Anterior cingulate cortex (tissue), 58 donors: ENCODE data around the gene CD247.

Experiments used
- DNase-seq, 58 donors: peaks; one replicate each; lab custom pipeline; 2025; lab: John Stamatoyannopoulos, UW

The CD247 gene

DNA sequence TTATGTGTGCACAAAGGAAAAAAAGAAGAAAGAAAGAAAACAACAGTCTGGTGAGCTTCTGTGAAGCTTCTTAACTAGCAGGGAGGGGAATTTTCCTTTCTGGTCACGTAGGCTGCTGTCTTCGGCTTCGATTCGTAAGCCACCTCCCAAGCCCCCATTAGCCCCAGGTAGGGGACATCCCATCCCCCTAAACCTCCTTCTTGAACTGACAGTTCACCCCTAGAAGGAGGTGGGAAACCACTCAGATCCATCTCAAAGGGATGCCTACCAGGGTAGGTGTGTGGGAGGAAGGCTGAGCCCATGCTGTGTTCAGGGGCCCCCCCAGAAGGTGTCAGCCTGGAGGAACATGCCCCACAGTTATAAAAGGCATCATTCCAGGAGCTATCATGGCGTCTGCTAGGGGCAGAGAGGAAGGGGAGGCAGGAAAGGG is 25.8 kb downstream of the CD247 start:
- no peak for DNase-seq

DNA sequence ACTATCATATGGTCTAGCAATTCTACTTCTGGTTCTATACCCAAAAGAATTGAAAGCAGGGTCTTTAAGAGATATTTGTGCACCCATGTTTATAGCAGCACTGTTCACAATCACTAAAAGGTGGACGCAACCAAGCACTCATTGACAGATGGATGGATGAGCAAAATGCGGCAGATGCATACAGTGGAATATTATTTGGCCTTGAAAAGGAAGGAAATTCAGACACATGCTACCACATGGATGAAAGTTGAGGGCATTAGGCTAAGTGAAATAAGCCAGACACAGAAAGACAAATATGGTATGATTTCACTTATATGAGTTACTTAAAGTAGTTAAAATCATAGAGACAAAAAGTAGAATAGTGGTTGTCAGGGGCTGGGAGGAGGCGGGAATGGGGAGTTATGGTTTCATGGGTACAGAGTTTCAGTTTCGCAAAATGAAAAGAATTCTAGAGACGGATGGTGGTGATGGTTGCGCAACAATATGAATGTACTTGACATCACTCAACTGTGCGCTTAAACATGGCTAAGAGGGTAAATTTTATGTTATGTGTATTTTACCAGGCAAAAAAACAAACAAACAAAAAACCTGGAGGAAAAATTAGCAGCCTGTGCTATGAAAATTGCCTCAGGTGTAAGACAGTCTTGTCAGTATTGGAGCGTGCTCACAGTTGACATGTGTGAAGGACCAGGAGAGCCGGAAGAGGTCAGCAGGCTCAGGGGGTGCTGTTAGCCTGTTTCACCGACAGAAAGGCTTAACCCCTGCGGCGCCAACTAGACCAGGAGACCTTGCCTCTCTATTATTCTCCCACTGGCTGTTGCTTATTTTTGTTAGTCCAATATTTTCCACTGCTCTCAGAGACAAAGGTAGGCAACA is 26.5 kb downstream of the CD247 start:
- DNase-seq: no peak

DNA sequence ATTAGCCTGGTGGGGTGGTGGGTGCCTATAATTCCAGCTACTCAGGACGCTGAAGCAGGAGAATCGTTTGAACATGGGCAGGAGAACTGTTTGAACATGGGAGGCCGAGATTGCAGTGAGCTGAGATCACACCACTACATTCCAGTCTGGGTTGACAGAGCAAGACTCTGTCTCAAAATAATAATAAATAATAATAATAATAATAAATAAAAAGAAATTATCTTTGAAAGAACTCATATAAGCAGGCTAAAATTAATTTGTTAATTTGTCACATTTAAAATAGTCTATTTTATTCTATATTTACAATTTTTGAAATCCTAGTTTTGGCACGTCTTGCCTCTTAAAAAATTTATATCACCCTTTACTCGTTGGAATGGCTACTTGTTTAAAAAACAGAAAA is 27.6 kb downstream of the CD247 start:
- DNase-seq: no peak

DNA sequence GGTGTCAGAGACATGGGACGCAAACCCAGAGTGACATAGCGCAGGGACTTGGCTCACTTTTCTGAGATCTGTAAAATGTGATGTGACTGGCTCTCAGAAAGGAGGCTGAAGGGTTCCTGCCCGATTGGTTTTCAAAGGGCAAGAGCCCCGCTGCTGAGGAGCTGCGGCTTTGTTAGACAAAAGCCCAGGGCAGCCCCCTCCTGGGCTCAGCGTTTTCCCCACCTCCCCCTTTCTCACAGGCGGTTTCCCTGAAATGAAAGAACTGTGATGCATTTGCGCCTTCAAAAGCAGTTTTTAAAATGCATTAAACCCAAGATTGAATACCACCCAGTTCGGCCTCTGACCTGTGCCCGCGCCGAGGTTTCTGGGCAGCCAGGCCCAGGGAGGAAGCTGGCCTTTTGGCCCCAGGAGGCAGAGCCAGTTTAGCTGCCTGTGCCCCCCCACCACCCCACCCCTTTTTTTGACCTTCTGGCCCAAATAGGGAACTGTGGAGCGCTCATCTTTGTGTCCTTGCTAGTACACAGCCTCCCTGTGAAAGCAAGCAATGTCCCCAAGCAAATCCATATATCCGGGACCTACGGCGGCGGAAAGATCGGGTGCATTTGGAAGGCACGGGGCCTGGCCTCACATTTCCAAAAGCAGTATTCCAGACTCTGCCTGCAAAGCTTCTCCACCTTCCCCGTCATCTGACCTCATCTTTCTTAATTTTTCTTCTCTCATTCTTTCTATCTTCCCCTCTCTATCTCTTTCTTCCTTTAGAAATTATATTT is 28.6 kb downstream of the CD247 start:
- DNase-seq: no peak

DNA sequence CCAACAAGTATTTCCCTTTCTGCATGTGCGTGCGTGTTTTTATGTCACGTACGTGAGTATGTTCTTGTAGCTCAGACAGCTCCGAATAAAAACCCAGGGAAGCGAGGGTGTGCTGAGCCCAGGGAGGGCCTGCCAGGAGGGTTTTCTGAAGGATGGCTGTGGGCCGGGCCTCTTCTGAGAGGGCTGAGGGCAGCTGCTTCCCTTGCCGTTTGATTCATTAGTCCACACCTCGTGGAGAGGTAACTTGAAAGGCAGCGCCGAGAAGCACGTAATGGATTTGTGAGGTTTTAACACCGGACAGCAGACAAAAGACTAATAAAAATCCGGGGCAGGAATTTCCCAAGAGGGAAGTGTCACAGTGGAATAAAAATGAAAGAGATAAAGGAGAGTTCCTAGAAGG is 29.5 kb downstream of the CD247 start:
- DNase-seq: no peak

DNA sequence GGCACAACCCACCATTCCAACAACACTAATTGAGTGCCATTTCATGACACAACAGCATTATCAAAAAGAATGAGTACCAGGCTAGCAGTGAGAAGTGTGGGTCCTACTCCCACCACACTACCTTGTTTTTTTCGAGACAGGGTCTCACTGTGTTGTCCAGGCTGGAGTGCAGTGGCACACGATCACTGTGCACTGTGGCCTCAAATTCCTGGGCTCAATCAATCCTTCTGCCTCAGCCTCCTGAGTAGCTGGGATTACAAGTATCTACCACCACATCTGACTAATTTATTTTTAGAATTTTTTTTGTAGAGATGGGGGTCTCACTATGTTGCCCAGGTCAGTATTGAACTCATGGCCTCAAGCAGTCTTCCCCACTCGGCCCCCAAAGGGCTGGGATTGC is 30.7 kb downstream of the CD247 start:
- no peak for DNase-seq

DNA sequence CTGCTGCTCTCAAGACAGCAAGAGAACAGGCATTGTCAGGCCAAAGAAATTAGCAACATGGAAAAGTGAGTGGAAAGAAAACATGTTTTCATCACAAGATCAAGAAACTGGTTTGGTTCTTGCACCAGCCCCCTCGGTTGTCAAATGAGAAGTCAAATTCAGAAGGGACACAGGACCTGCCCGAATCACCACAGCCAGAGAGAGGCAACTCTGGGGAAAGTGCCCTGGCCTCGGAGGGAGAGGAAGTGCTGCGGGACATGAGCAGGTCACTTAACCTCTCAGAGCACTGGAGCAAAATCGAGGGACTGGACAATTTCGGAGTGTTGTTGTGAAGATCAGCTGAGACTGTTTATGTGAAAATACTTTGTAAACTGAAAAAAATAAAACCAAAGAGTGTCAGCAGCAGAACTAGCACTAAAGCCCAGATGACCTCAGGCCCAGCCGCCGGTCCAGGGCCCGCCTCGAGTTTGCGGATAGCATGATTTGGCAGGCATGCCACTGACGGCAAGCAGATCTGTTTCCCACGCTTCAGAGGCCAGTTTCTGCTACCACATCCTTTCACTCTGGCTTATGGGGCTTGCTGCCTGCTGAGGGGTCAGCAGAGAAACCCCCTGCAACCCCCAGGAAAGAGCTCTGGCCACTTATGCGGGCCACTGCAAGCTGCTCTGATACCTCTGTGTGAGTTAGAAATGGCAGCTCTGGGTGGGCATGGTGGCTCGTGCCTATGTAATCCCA is 32.1 kb downstream of the CD247 start:
- DNase-seq: no peak

DNA sequence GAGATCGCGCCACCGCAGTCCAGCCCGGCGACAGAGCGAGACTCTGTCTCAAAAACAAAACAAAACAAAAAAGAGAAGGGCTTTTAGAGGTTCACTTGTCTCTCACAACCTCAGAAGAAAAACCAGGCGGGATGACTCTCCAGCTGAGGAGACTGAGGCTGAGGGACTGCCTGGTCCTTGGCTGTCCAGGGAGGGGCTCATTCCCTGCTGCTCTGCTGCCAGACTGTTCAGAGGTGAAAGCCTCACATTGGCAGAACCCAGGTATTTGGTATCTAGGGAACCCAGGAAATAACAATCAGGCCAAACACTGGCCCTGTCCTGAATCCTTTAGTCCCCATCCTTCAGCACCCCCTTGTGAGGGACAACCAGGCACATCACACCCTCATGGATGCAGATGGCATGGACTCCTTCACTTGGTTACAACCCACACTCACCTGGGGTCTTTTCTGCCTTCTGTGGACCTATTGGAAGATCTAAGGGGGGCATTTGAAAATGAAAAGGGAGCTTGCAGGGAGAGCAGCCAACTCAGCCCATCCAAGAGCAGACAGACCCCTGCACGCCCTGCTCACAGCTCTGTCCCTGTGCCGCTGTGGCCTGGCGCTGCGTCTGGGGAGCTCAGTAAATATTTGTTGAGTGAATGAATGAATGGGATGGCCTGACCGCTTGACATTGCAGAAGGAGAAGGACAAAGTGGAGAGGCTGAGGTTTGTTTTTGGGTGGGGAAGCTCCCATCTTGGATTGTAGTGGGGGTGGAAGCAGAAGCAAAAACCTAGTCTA is 33.4 kb downstream of the CD247 start:
- no peak for DNase-seq

DNA sequence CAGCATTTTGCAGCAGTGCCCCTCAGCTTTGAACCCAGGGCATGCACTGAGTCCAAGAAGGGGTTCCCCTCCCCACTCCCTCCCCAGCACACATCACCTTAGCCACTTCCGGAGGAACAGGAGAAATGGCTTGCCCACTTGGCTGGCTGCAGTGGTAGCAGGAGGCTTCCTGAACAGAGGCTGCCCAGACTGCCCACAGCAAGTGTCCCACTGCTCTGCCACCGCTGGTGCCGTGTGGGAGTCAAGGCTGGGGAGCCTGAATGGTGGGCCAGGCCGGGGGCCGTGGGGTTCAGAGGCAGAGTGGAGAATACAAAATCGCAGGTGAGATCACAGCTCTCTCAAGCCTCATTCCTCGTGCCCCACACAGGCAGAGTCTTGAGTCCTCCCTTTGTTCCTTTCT is 34.5 kb downstream of the CD247 start:
- DNase-seq: no peak

DNA sequence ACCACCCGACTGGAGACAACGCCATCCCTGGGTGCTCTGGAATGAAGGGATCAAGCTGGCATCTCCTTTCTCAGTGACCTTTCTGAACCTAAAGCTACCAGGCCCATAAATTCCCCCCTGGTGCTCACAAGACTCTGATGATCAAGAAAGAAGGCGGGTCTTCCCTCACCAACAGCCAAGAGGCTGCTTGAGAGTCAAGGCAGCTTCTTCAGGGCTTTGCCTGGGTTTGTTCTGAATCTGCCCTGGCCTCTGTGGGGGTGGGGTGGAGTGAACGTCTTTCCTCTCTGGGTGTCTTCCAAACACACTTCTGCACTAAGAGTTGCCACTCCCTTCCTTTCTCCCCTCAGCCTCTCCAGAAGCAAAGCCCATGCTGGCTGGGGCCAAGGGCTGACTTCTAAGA is 36.1 kb downstream of the CD247 start:
- no peak for DNase-seq

DNA sequence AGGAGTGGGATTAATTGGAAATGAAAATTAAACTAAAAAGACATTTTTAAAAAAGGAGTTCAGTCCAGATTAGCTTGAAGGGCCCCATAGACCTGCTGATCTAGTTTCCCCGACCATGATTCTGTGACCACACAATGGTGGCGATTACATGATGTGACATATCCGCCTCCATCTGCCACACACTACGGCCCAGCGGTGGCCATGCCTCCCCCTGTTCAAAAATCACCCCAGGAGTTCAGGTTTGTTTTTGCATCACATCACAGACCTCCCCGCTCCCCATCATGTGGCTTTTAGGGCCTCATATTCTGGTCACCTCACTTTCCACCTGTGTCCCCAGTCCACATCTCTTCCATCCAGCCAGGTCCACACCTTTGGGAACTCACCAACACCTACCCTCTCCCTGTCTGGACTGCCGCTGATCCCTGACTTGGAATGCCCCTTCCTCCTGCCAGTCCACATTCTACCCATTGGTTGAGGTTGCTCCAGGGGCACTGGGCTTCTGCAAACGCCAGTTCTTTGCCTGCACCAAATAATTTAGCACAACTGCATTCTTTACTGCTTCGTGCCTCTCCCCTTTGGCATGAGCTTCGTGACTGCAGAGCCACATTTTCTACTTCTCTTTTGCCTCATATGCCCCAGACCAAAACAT is 38.9 kb downstream of the CD247 start:
- no peak for DNase-seq

DNA sequence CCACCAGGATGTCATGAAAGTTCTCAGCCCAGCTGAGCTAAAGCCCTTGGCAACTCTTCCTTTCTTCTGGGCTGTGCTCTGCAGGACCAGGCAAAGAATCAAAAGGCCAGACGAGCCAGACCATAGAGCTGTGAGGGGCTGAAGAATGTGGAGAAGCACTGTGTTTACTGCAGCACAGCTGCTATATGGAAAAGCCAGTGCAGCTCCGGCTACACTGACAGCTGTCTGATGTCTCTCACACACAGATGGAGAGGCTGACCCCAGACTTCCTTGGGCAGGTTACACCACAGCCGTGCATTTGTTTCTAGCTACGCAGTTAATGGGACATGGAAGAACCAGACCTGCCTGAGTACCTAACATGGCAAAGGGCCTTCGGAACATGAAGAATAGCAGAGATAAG is 40.3 kb downstream of the CD247 start:
- DNase-seq: no peak

DNA sequence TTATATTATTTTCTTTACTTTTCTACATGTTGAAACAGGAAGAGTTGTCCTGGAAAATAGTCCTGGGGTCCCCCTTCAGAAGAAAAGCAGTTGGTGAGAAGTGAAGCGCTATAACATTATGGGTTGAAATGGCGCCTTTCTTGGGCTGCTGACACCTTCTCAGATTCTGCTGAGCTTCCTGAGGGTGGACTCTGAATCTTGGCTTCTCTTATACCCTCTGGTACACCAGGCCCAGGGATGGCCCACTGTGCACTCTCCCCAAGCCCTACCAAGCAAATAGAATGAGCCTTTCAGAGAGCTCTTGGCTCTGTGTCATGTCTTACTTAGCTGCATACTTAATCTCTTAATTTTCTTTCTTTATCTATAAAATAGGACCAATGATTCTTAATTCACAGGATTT is 42.3 kb downstream of the CD247 start:
- DNase-seq: no peak

DNA sequence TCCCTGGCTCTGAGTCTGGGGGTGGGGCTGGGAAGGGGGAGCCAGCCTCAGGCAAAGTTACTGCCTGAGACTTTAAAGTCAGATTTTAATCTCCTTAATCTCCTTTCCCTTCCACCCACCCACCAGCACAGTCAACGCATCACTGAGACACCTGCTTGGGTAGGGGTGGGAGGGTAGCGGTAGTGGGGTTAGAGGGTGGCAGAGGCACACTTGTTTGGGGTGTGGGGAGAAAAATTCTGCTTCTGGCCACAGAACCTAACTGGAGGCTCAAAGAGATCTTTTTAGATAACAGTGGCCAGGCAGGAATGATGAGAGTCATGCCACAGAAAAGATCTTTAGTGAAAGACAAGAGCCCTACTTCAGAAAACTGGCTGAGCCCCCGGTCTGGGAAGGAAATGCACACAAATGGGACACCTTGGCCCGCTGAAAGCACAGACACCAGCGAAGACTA is 44.1 kb downstream of the CD247 start:
- no peak for DNase-seq

DNA sequence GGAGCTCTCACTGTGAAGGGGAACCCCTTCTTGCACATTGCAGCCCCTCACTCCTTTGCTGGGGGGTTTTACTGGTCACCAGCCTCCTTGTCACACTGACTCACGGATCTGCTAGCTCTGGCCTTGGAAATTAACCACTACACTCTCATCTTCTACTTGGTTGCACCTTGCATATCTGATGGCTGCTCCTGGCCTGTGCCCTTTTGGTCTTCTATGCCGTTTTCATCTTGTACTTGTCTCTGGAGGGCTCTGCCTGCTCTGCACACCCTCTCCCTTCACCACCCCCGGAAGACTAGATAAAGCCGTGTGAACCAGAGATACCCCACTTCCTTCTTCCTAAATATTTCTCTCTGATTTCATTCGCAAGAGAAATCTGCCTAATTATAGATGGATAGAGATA is 44.6 kb downstream of the CD247 start:
- DNase-seq: no peak

DNA sequence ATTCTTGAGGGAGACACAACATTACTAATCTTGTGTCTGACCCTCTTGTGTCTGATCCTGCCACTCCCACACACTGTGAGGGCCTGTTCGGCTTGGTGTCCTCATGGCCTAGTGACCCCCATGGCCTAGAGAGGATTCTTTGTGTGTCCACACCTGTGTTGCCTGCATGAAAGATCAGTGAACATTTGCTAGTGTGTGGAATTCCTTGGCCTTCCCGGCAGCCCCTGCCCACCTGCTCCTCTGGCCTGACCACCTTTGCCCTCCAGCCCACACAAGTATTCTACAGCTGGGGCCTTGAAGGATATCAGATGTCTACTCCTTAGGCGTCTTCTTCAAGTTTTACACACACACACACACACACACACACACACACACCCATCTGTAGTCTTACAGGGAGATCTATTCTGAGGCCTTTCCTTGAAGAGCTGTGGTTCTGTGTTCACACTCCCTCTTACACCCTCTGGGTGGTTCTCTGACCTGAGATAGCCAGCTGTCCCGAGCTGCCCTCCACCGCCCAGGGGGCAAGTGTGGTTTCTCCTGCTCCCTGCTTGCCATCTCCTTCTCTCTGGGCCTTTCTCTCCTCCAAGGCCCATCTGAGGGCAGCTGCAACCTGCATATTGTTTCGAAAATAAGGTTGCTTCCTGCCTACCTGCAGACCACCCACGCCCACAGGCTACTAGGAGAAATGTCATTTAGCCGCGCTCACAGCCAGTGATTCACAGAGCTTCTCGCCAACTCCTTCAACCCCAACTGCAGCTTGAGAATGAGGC is 45.4 kb downstream of the CD247 start:
- DNase-seq: peak in 1 of 58 donors; percentile 5

DNA sequence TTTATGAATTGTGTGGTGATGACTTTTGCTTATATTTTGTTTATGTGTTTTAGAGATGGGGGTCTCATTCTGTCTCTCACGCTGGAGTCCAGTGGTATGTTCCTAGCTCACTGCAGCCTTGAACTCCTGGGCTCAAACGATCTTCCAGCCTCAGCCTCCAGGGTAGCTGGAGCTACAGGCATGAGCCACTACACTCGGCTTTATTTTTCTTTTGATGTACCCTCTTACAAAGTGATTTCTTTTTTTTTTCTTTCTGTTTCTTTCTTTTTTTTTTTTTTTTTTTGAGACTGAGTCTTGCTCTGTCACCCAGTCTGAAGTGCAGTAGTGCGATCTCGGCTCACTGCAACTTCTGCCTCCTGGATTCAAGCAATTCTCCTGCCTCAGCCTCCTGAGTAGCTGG is 46.8 kb downstream of the CD247 start:
- no peak for DNase-seq

DNA sequence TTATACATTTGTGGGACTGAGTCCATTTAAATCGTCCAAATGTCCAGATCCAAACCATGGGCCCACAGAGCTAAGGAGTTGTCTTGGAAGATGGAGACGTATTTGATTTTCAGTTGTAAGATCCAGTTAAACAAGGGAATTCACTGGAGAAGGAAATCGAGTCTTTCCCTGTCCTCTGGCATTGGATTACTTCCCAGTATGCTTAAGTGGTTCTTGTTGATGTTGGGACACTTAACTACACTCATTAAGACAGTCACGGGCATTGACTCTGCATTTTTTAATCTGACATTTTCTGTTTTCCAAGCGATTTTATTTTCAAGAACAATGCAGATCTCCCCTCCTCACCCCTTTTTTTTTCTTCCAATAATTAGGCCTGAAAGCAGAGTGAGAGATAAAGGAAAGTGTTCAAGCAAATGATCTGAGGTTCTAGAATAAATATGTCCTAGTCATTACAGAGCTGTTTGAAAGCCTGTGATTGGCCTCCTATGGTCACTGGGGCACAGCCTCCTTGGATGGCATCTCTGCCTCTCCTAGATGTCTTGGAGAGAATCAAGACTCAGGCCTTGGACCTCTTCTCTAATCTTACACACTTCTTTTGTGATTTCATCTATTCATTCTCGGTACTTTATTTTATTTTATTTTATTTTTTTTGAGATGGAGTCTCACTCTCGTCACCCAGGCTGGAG is 48.9 kb downstream of the CD247 start:
- DNase-seq: no peak
